OCI-LY7 (cell line): ENCODE measurements around the gene PHF8. TPM values are rescaled to one million over a fixed set of nuclear protein-coding genes. Genes with fewer than 3 reads are reported as not detected.

Experiments used
- BruUV-seq: library from RNA; stranded (reverse); fragments of 400-500 nt; replicated peaks from 2 replicates; lab custom pipeline; 2021; lab: Mats Ljungman, UMichigan
- CTCF ChIA-PET: fragments of 300-600 bp; sonication (Branson Sonifier 250); formaldehyde crosslinking; loops from one replicate; lab custom pipeline; 2022; ENCODE audit warnings: antibody characterized with exemption; ENCODE audit not compliant: unreplicated experiment; lab: Charles Lee
- POLR2A ChIA-PET: fragments of 300-600 bp; sonication (Branson Sonifier 250); formaldehyde crosslinking; loops from one replicate; lab custom pipeline; 2022; ENCODE audit warnings: antibody characterized with exemption; lab: Charles Lee
- DNase-seq: peaks from one replicate; pipeline ENCODE4 v3.0.0-alpha.2; 2015; ENCODE audit warnings: low spot score
- H2AFZ ChIP-seq: fragments of 200-600 bp; sonication (generic), shearing (Covaris generic); 2 replicates; pipeline ENCODE4 v1.6.1; 2014; ENCODE audit warnings: mild to moderate bottlenecking, antibody characterized with exemption, low read length, moderate library complexity
- H3K27ac ChIP-seq: fragments of 200-600 bp; sonication (generic); 2 replicates; pipeline ENCODE4 v1.5.1; 2014; ENCODE audit warnings: mixed run types, low read depth, mild to moderate bottlenecking, moderate library complexity, low read length, inconsistent platforms; ENCODE audit not compliant: poor library complexity, severe bottlenecking
- H3K36me3 ChIP-seq: fragments of 200-600 bp; sonication (generic); 2 replicates; pipeline ENCODE4 v1.6.1; 2014; ENCODE audit warnings: mild to moderate bottlenecking, antibody characterized with exemption, low read length, moderate library complexity, mixed read lengths; ENCODE audit not compliant: insufficient read depth
- H3K4me1 ChIP-seq: fragments of 200-600 bp; sonication (generic); 2 replicates; pipeline ENCODE4 v1.5.1; 2014; ENCODE audit warnings: mild to moderate bottlenecking, low read length; ENCODE audit not compliant: insufficient read depth, poor library complexity, severe bottlenecking
- H3K4me2 ChIP-seq: fragments of 200-600 bp; sonication (generic); 2 replicates; pipeline ENCODE4 v1.6.1; 2014; ENCODE audit warnings: mild to moderate bottlenecking, low read length
- H3K4me3 ChIP-seq: fragments of 200-600 bp; sonication (generic); 2 replicates; pipeline ENCODE4 v1.5.1; 2014; ENCODE audit warnings: mild to moderate bottlenecking, low read depth, low read length; ENCODE audit not compliant: poor library complexity, severe bottlenecking
- H3K79me2 ChIP-seq: fragments of 200-600 bp; sonication (generic); 2 replicates; pipeline ENCODE4 v1.6.1; 2016; ENCODE audit warnings: low read depth, mild to moderate bottlenecking, low read length, moderate library complexity, mixed read lengths; ENCODE audit not compliant: insufficient read depth
- H3K9me2 ChIP-seq: fragments of 200-600 bp; sonication (generic); 2 replicates; pipeline ENCODE4 v1.6.1; 2016; ENCODE audit warnings: mild to moderate bottlenecking, low read length, mixed read lengths; ENCODE audit not compliant: insufficient read depth
- H3K9me3 ChIP-seq: fragments of 200-600 bp; sonication (generic); 2 replicates; pipeline ENCODE4 v1.6.1; 2014; ENCODE audit warnings: mild to moderate bottlenecking, mixed run types, low read length, mixed read lengths
- H4K20me1 ChIP-seq: fragments of 200-600 bp; sonication (generic); 2 replicates; pipeline ENCODE4 v1.6.1; 2014; ENCODE audit warnings: mild to moderate bottlenecking, antibody characterized with exemption, low read length, moderate library complexity, mixed read lengths; ENCODE audit not compliant: insufficient read depth
- EZH2phosphoT487 ChIP-seq: fragments of 200-600 bp; sonication (generic); IDR thresholded peaks from 2 replicates; pipeline ENCODE4 v1.6.1; 2018; ENCODE audit warnings: low read depth, borderline replicate concordance, mild to moderate bottlenecking, mixed run types, antibody characterized with exemption, low read length, moderate library complexity, mixed read lengths
- intact Hi-C: fragments of 100-400 bp; cut with micrococcal nuclease; formaldehyde crosslinking; loops from one replicate; pipeline ENCODE4 v1.10.0; 2022; ENCODE audit not compliant: unreplicated experiment
- total RNA-seq, 2 experiments: library from RNA; depleted of rRNA in 1 of 2; stranded (reverse); fragments of >200 nt in 1 of 2; shearing (Covaris generic) in 1 of 2; gene quantifications; 2 replicates each; pipeline ENCODE4 v1.2.3, GENCODE V29; 2014 to 2022
- TF ChIP-seq, protein P1 (sequence below): fragments of 200-600 bp; sonication (generic); conservative IDR thresholded peaks from 2 replicates; pipeline ENCODE4 v1.5.1; 2014; ENCODE audit warnings: mild to moderate bottlenecking, antibody characterized with exemption, low read length, moderate library complexity, mixed read lengths

PHF8 gene
- total RNA-seq, 2 experiments from 2014 or later, result 29.7 to 44.2 TPM

- Histone ChIP-seq H3K4me3 (no peak overlapping the region), H3K4me1 (no peaks in the 10 kb centered on the region), H3K79me2 (no peaks in the 10 kb centered on the region), H3K4me2 (no peak overlapping the region), H2AFZ (no peak overlapping the region), H3K9me2 (no peaks in the 10 kb centered on the region), H3K27ac (no peak overlapping the region), H3K9me3 (no peaks in the 10 kb centered on the region), H4K20me1 (no peaks in the 10 kb centered on the region), H3K36me3 (peaks cover 74% of the 10 kb centered on the region)
- DNase-seq, result no peak
- intact Hi-C loops, result no loop called here
- CTCF ChIA-PET, result no interaction called here
- POLR2A ChIA-PET, result no interaction called here
- no TSS peak for BruUV-seq
- TF ChIP-seq, protein P1, sequence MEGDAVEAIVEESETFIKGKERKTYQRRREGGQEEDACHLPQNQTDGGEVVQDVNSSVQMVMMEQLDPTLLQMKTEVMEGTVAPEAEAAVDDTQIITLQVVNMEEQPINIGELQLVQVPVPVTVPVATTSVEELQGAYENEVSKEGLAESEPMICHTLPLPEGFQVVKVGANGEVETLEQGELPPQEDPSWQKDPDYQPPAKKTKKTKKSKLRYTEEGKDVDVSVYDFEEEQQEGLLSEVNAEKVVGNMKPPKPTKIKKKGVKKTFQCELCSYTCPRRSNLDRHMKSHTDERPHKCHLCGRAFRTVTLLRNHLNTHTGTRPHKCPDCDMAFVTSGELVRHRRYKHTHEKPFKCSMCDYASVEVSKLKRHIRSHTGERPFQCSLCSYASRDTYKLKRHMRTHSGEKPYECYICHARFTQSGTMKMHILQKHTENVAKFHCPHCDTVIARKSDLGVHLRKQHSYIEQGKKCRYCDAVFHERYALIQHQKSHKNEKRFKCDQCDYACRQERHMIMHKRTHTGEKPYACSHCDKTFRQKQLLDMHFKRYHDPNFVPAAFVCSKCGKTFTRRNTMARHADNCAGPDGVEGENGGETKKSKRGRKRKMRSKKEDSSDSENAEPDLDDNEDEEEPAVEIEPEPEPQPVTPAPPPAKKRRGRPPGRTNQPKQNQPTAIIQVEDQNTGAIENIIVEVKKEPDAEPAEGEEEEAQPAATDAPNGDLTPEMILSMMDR, result no peak
- no peak for TF ChIP-seq EZH2phosphoT487
These were observed 14.6 kb downstream of the PHF8 start for GRCh38 chrX:54029529-54030143.

GRCh38 chrX:54024350-54024749 lies 19.9 kb downstream of the PHF8 start:
- no peaks in the 10 kb centered on the region for H3K9me2 ChIP-seq
- H3K9me3 ChIP-seq, result no peaks in the 10 kb centered on the region
- H3K27ac ChIP-seq, result no peak overlapping the region
- intact Hi-C loops, result no loop called here
- H3K4me3 ChIP-seq, result no peak overlapping the region
- ChIA-PET CTCF (no interaction called here), POLR2A (no interaction called here)
- TF ChIP-seq, protein P1, result no peak
- H3K4me2 ChIP-seq, result no peak overlapping the region
- no peaks in the 10 kb centered on the region for H3K4me1 ChIP-seq
- no peaks in the 10 kb centered on the region for H4K20me1 ChIP-seq
- H3K79me2 ChIP-seq, result no peaks in the 10 kb centered on the region
- BruUV-seq, result no TSS peak
- DNase-seq, result no peak
- no peak overlapping the region for H2AFZ ChIP-seq
- H3K36me3 ChIP-seq, result peaks cover 52% of the 10 kb centered on the region

DNA sequence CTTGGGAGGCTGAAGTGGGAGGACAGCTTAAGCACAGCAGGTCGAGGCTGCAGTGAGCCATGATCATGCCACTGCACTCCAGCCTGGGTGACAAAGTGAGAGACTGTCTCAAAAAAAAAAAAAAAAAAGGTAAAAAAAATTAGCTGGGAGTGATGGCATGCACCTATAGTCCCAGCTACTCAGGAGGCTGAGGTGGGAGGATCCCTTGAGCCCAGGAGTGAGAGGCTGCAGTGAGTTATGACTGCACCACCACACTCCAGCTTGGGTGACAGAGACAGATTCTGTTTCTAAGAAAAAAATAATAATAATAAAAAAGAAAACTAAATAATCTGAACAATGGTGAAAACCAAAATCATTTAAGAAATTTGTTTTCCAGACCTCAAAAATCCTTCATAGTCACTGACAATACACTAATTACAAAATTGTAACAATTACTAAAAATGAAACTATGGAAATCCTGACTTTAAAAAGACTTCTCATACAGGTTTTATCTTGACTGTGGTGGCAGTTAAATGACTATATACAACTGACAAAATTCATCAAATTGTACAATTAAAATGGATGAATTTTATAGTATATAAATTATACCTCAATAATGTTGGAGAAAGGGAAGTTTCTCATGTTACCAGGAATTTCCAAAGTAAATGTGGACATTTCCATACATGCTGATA lies 31.3 kb downstream of the PHF8 start:
- Histone ChIP-seq H3K4me1 (no peaks in the 10 kb centered on the region), H4K20me1 (no peaks in the 10 kb centered on the region), H3K79me2 (no peaks in the 10 kb centered on the region), H3K36me3 (peaks cover 75% of the 10 kb centered on the region), H3K4me2 (no peak overlapping the region), H2AFZ (no peak overlapping the region), H3K27ac (no peak overlapping the region), H3K4me3 (no peak overlapping the region), H3K9me3 (no peaks in the 10 kb centered on the region), H3K9me2 (no peaks in the 10 kb centered on the region)
- DNase-seq, result no peak
- BruUV-seq, result no TSS peak
- no peak for TF ChIP-seq EZH2phosphoT487
- TF ChIP-seq, protein P1, result no peak
- CTCF ChIA-PET, result no interaction called here
- POLR2A ChIA-PET, result no interaction called here
- intact Hi-C loops, result no loop called here
